Astrocyte of the cerebellum (primary cell): ENCODE measurements around the gene KCNK5.

ENCODE experiments used
- DNase-seq: peaks from one replicate; pipeline ENCODE4 v3.0.0-alpha.2; 2011; ENCODE audit warnings: low read depth
- H3K4me3 ChIP-seq: 2 replicates; pipeline ENCODE4 v1.5.1; 2011; ENCODE audit warnings: mild to moderate bottlenecking, low read depth, low read length, moderate library complexity
- in situ Hi-C: cut with HindIII; loops from 2 replicates; pipeline ENCODE4 v1.10.0; 2017; ENCODE audit warnings: low sequenced_read_pairs
- TF ChIP-seq, protein P1 (sequence below): IDR thresholded peaks from 2 replicates; pipeline ENCODE4 v1.5.1; 2012; ENCODE audit warnings: low read length, low read depth, moderate library complexity, mild to moderate bottlenecking; ENCODE audit errors: missing control alignments

Gene KCNK5

GRCh38 chr6:39209360-39209811, 19.9 kb downstream of the KCNK5 start:
- in situ Hi-C loops: no loop called here
- H3K4me3 ChIP-seq: no peak overlapping the region
- TF ChIP-seq, protein P1, sequence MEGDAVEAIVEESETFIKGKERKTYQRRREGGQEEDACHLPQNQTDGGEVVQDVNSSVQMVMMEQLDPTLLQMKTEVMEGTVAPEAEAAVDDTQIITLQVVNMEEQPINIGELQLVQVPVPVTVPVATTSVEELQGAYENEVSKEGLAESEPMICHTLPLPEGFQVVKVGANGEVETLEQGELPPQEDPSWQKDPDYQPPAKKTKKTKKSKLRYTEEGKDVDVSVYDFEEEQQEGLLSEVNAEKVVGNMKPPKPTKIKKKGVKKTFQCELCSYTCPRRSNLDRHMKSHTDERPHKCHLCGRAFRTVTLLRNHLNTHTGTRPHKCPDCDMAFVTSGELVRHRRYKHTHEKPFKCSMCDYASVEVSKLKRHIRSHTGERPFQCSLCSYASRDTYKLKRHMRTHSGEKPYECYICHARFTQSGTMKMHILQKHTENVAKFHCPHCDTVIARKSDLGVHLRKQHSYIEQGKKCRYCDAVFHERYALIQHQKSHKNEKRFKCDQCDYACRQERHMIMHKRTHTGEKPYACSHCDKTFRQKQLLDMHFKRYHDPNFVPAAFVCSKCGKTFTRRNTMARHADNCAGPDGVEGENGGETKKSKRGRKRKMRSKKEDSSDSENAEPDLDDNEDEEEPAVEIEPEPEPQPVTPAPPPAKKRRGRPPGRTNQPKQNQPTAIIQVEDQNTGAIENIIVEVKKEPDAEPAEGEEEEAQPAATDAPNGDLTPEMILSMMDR: no peak
- DNase-seq: no peak

DNA sequence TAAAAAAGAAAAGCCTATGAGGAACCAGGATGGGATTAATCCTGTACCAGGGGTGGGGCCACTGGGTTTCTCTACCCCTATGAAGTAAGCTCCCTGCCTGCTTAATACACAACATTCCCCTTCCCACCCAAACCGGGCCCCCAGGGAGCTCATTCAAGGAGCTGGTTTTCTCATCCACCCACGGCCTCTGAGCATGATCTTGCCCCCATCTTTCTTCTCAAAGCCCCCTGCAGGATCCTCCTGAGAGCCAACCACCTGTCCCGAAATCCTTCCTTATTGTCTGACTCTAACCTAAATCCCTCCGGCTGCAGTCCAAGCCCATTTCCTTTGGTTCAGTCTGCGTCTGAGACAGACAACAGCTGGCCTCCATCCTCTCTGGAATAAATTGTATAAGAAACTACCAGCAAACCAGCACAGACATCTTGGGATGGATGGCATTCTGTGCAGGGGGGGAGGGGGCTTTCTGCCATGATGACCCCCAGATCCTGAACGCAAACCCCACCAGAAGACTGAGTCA, 21.0 kb downstream of the KCNK5 start:
- DNase-seq: no peak
- no peak overlapping the region for H3K4me3 ChIP-seq
- in situ Hi-C loops: no loop called here
- TF ChIP-seq, protein P1: no peak

GRCh38 chr6:39207416-39208222, 21.7 kb downstream of the KCNK5 start:
- DNase-seq: no peak
- in situ Hi-C loops: no loop called here

GRCh38 chr6:39206250-39206721, 23.0 kb downstream of the KCNK5 start:
- DNase-seq: no peak
- in situ Hi-C loops: no loop called here
- TF ChIP-seq, protein P1: no peak
- no peak overlapping the region for H3K4me3 ChIP-seq

More at GRCh38 chr6:39207416-39208222, 21.7 kb downstream of the KCNK5 start:
- TF ChIP-seq, protein P1: no peak
- no peak overlapping the region for H3K4me3 ChIP-seq

GRCh38 chr6:39204646-39205244, 24.5 kb downstream of the KCNK5 start:
- TF ChIP-seq, protein P1: no peak
- DNase-seq: no peak
- in situ Hi-C loops: no loop called here
- H3K4me3 ChIP-seq: no peak overlapping the region

DNA sequence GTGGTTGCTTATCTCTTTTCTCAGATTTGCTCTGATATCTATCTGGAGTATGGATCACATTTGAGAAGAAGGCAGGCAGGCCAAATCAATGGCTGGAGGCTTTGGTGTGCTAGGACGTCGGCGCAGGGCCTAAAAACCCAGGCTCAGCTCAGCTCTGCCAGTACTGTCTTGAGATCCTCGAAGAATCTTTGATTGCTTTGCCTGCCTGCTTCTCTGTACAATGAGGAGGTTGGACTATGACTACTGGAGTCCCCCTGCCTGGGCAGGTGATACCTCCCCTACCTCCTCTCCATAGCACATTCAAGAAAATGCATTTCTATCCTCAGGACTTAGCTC, 25.1 kb downstream of the KCNK5 start:
- in situ Hi-C loops: no loop called here
- DNase-seq: no peak
- H3K4me3 ChIP-seq: no peak overlapping the region
- TF ChIP-seq, protein P1: no peak
